Measurements from ENCODE around the gene TSSK3.
A peak's percentile ranks its signal among the peaks of the same experiment; 100 is the strongest.
"Not testable (repeated sequence)": the region's sequence is repeated elsewhere in the genome, so short reads cannot be mapped to it uniquely, and the experiment has no call there.

Gene TSSK3

DNA sequence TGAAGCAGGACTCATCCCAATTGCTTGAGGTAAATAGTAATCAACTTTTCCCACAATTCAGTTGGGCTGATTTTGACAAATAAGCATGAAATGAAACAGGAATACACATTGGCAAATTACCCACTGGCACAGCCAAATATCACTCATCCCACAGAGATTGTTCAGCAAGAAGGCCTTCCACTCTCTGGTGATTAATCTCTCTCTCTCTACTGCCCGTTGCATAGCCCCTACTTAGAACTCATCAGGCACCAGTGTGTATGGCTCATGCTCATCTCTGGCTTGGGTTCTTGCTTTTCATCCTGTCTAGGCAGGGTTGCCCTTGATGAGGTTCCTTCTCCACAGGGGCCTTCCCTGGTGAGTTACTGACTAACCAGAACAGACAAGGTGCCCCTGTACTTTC is 30.8 kb downstream of the TSSK3 start:
- H3K79me2 ChIP-seq (ENCODE audit: low read length), result peaks cover 14% of the 10 kb centered on the region

GRCh38 chr1:32393832-32394140 is 31.4 kb downstream of the TSSK3 start:
- H4K20me1 ChIP-seq (ENCODE audit: insufficient read depth, low read length), result no peaks in the 10 kb centered on the region
- peak overlapping the region; percentile 92 for H3K4me2 ChIP-seq (ENCODE audit: low read length)
- H3K4me1 ChIP-seq (ENCODE audit: low read length), result peaks cover 7% of the 10 kb centered on the region
- H3K27me3 ChIP-seq (ENCODE audit: low read depth, low read length), result no peaks in the 10 kb centered on the region
- H3K4me3 ChIP-seq (ENCODE audit: low read length), result peak overlapping the region; percentile 91
- no peaks in the 10 kb centered on the region for H3K9me3 ChIP-seq (ENCODE audit: insufficient read depth, low read length)
- TF ChIP-seq EZH2phosphoT487 (IDR thresholded peaks at IDR 0.05; ENCODE audit: low read depth), result no peak
- TF ChIP-seq, protein P1, sequence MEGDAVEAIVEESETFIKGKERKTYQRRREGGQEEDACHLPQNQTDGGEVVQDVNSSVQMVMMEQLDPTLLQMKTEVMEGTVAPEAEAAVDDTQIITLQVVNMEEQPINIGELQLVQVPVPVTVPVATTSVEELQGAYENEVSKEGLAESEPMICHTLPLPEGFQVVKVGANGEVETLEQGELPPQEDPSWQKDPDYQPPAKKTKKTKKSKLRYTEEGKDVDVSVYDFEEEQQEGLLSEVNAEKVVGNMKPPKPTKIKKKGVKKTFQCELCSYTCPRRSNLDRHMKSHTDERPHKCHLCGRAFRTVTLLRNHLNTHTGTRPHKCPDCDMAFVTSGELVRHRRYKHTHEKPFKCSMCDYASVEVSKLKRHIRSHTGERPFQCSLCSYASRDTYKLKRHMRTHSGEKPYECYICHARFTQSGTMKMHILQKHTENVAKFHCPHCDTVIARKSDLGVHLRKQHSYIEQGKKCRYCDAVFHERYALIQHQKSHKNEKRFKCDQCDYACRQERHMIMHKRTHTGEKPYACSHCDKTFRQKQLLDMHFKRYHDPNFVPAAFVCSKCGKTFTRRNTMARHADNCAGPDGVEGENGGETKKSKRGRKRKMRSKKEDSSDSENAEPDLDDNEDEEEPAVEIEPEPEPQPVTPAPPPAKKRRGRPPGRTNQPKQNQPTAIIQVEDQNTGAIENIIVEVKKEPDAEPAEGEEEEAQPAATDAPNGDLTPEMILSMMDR (IDR thresholded peaks at IDR 0.05; ENCODE audit: low read depth, low read length), result no peak
- no peaks in the 10 kb centered on the region for H3K36me3 ChIP-seq (replicated peaks; ENCODE audit: low read depth, low read length)
- peak overlapping the region; percentile 71 for H3K9ac ChIP-seq (ENCODE audit: low read length)
- H3K79me2 ChIP-seq (ENCODE audit: low read length), result peaks cover 14% of the 10 kb centered on the region
- H2AFZ ChIP-seq (ENCODE audit: low read depth, low read length), result peak overlapping the region; percentile 52; the same call in 1 of the 2 replicates
- no peak overlapping the region for H3K27ac ChIP-seq (ENCODE audit: low read length)

More for the DNA sequence above, 30.8 kb downstream of the TSSK3 start:
- no peaks in the 10 kb centered on the region for H4K20me1 ChIP-seq (ENCODE audit: insufficient read depth, low read length)
- no peaks in the 10 kb centered on the region for H3K27me3 ChIP-seq (ENCODE audit: low read depth, low read length)
- peak overlapping the region; percentile 92 for H3K4me2 ChIP-seq (ENCODE audit: low read length)
- H3K4me1 ChIP-seq (ENCODE audit: low read length), result peaks cover 7% of the 10 kb centered on the region
- H3K27ac ChIP-seq (ENCODE audit: low read length), result no peak overlapping the region
- H3K4me3 ChIP-seq (ENCODE audit: low read length), result peak overlapping the region; percentile 91
- TF ChIP-seq, protein P1 (IDR thresholded peaks at IDR 0.05; ENCODE audit: low read depth, low read length), result no peak
- no peak for TF ChIP-seq EZH2phosphoT487 (IDR thresholded peaks at IDR 0.05; ENCODE audit: low read depth)
- no peaks in the 10 kb centered on the region for H3K9me3 ChIP-seq (ENCODE audit: insufficient read depth, low read length)
- no peak overlapping the region for H3K9ac ChIP-seq (ENCODE audit: low read length)
- H2AFZ ChIP-seq (ENCODE audit: low read depth, low read length), result no peak overlapping the region
- no peaks in the 10 kb centered on the region for H3K36me3 ChIP-seq (replicated peaks; ENCODE audit: low read depth, low read length)

GRCh38 chr1:32394141-32394889 is 32.0 kb downstream of the TSSK3 start, which contains the start of gene BSDC1:
TSS of gene BSDC1 (minus strand) at chr1:32394441. CDS start at chr1:32394414, 27 bp downstream.
- Histone ChIP-seq H2AFZ (ENCODE audit: low read depth, low read length) (peak within 1 kb of the TSS; percentile 69), H3K9ac (ENCODE audit: low read length) (peak within 1 kb of the TSS; percentile 83), H3K4me2 (ENCODE audit: low read length) (peak within 1 kb of the TSS; percentile 92), H3K27me3 (ENCODE audit: low read depth, low read length) (no peaks in the 10 kb centered on the region), H3K4me3 (ENCODE audit: low read length) (peak within 1 kb of the TSS; percentile 91), H3K36me3 (replicated peaks; ENCODE audit: low read depth, low read length) (no peaks in the 10 kb centered on the region), H3K27ac (ENCODE audit: low read length) (peak within 1 kb of the TSS; percentile 46), H4K20me1 (ENCODE audit: insufficient read depth, low read length) (no peaks in the 10 kb centered on the region), H3K9me3 (ENCODE audit: insufficient read depth, low read length) (no peaks in the 10 kb centered on the region), H3K79me2 (ENCODE audit: low read length) (peaks cover 14% of the 10 kb centered on the region), H3K4me1 (ENCODE audit: low read length) (peaks cover 7% of the 10 kb centered on the region)
- TF ChIP-seq EZH2phosphoT487 (IDR thresholded peaks at IDR 0.05; ENCODE audit: low read depth), result no peak
- TF ChIP-seq, protein P1 (IDR thresholded peaks at IDR 0.05; ENCODE audit: low read depth, low read length), result no peak

DNA sequence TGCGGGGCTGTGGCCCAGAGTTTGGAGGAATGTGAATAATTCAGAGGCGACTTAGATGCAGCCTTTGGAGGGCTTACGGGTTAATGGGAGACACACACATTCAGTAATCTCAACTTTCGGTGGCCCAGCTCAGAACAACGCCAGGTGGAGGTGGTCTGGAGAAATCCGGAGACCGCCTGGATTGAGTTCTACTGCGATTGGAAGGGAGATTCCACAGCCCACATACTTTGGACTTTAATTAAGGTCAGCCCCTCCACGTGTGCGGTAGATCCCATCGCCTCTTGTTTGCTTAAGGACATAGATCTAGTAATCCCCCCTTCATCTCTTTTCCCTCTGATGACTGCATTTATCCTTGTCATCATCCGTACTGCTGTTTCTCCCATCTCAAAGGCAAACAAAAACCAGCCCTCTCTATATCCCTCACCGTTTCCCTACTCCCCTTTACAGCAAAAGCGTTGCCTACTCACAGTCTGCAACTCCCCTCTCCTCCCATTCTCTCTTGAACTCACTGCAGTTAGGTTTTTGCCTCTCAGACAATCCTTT is 32.6 kb downstream of the TSSK3 start:
- Histone ChIP-seq H3K27ac (ENCODE audit: low read length) (peak overlapping the region; percentile 46), H3K4me2 (ENCODE audit: low read length) (peak overlapping the region; percentile 90), H2AFZ (ENCODE audit: low read depth, low read length) (peak overlapping the region; percentile 69), H3K9ac (ENCODE audit: low read length) (peak overlapping the region; percentile 83), H4K20me1 (ENCODE audit: insufficient read depth, low read length) (no peaks in the 10 kb centered on the region), H3K4me3 (ENCODE audit: low read length) (peak overlapping the region; percentile 91), H3K79me2 (ENCODE audit: low read length) (peaks cover 14% of the 10 kb centered on the region), H3K36me3 (replicated peaks; ENCODE audit: low read depth, low read length) (no peaks in the 10 kb centered on the region), H3K27me3 (ENCODE audit: low read depth, low read length) (no peaks in the 10 kb centered on the region), H3K4me1 (ENCODE audit: low read length) (peaks cover 7% of the 10 kb centered on the region), H3K9me3 (ENCODE audit: insufficient read depth, low read length) (no peaks in the 10 kb centered on the region)
- TF ChIP-seq, protein P1 (IDR thresholded peaks at IDR 0.05; ENCODE audit: low read depth, low read length), result no peak
- TF ChIP-seq EZH2phosphoT487 (IDR thresholded peaks at IDR 0.05; ENCODE audit: low read depth), result no peak

GRCh38 chr1:32396524-32396923 is 34.2 kb downstream of the TSSK3 start:
- not testable (repeated sequence) for H3K9me3 ChIP-seq (ENCODE audit: insufficient read depth, low read length); H3K4me3 ChIP-seq (ENCODE audit: low read length); H3K36me3 ChIP-seq (replicated peaks; ENCODE audit: low read depth, low read length); H3K27ac ChIP-seq (ENCODE audit: low read length); H3K9ac ChIP-seq (ENCODE audit: low read length); H2AFZ ChIP-seq (ENCODE audit: low read depth, low read length); H4K20me1 ChIP-seq (ENCODE audit: insufficient read depth, low read length); H3K27me3 ChIP-seq (ENCODE audit: low read depth, low read length); H3K4me2 ChIP-seq (ENCODE audit: low read length)
- Histone ChIP-seq H3K79me2 (ENCODE audit: low read length) (peaks cover 14% of the 10 kb centered on the region), H3K4me1 (ENCODE audit: low read length) (peaks cover 10% of the 10 kb centered on the region)
